ENCODE data around the gene ZRANB3. TPM values are rescaled to one million over a fixed set of nuclear protein-coding genes. Genes with fewer than 3 reads are reported as not detected.

The ZRANB3 gene
- total and polyA plus RNA-seq, 2 experiments from 2014 or later = 5.7 to 6.4 TPM

GRCh38 chr2:135142323-135142722 is 388.7 kb downstream of the ZRANB3 start:
- peaks cover 29% of the 10 kb centered on the region for H3K36me3 ChIP-seq (ENCODE audit: low read depth)
- H3K9me2 ChIP-seq (ENCODE audit: insufficient read depth) = no peaks in the 10 kb centered on the region
- no peak for DNase-seq
- no peak overlapping the region for H3K4me2 ChIP-seq (ENCODE audit: unreplicated experiment)
- H3K9ac ChIP-seq = no peak overlapping the region
- H3K4me3 ChIP-seq = no peak overlapping the region
- no peaks in the 10 kb centered on the region for H3K4me1 ChIP-seq (ENCODE audit: insufficient read depth)
- TF ChIP-seq EZH2phosphoT487 (IDR thresholded peaks at IDR 0.05; ENCODE audit: insufficient read depth, low read depth) (no peak), EZH2 (IDR thresholded peaks at IDR 0.05; ENCODE audit: insufficient read depth, poor library complexity, severe bottlenecking) (no peak)
- H3K79me2 ChIP-seq (ENCODE audit: insufficient read depth) = peaks cover 84% of the 10 kb centered on the region
- H3F3A ChIP-seq (ENCODE audit: insufficient read depth) = no peaks in the 10 kb centered on the region
- H3K27ac ChIP-seq = no peak overlapping the region
- H3K9me3 ChIP-seq (ENCODE audit: low read depth) = no peaks in the 10 kb centered on the region
- no peak overlapping the region for H2AFZ ChIP-seq
- WGBS, 2 experiments (ENCODE audit: low coverage in 1 of 2, low lambda C conversion rate in 2 of 2, missing lambda C conversion rate in 2 of 2) = 100% methylated on average over 1 of the region's 1 CpG
- in situ Hi-C loops (cut with MboI) = no loop called here
- H4K20me1 ChIP-seq (ENCODE audit: insufficient read depth) = peaks cover 4% of the 10 kb centered on the region; the same call in 1 of the 2 replicates
- no peaks in the 10 kb centered on the region for H3K27me3 ChIP-seq (replicated peaks; ENCODE audit: insufficient read depth)

DNA sequence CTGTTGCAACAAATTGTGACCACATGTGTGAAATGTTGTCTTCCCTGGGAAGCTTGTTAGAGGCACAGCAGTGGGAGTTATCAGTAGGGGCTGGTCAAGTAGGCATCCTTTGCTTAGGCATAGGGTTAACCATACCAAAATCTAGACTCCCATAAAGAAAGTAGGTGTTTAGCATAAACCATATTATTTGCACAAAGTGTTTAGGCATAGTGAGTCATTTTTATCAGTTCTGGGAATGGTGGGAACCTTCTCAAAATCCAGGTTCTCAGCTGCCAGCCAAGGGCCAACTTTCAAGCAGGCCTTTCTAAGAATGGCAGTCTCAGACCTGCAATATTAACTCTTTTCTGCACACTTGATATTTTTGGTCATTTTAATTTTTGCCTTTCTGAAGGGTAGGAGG is 390.4 kb downstream of the ZRANB3 start:
- in situ Hi-C loops (cut with MboI) = no loop called here
- no peak overlapping the region for H2AFZ ChIP-seq
- no peaks in the 10 kb centered on the region for H3K27me3 ChIP-seq (replicated peaks; ENCODE audit: insufficient read depth)
- H3K27ac ChIP-seq = no peak overlapping the region
- no peak overlapping the region for H3K9ac ChIP-seq
- H3F3A ChIP-seq (ENCODE audit: insufficient read depth) = no peaks in the 10 kb centered on the region
- H3K36me3 ChIP-seq (ENCODE audit: low read depth) = peaks cover 40% of the 10 kb centered on the region
- no peaks in the 10 kb centered on the region for H3K4me1 ChIP-seq (ENCODE audit: insufficient read depth)
- H3K4me3 ChIP-seq = no peak overlapping the region
- TF ChIP-seq EZH2phosphoT487 (IDR thresholded peaks at IDR 0.05; ENCODE audit: insufficient read depth, low read depth) = no peak
- no peak for TF ChIP-seq EZH2 (IDR thresholded peaks at IDR 0.05; ENCODE audit: insufficient read depth, poor library complexity, severe bottlenecking)
- no peaks in the 10 kb centered on the region; the same call in 1 of the 2 replicates for H4K20me1 ChIP-seq (ENCODE audit: insufficient read depth)
- DNase-seq = no peak
- H3K4me2 ChIP-seq (ENCODE audit: unreplicated experiment) = no peak overlapping the region
- no peaks in the 10 kb centered on the region for H3K9me2 ChIP-seq (ENCODE audit: insufficient read depth)
- H3K9me3 ChIP-seq (ENCODE audit: low read depth) = no peaks in the 10 kb centered on the region
- peaks cover 72% of the 10 kb centered on the region for H3K79me2 ChIP-seq (ENCODE audit: insufficient read depth)

GRCh38 chr2:135132314-135132713 is 398.7 kb downstream of the ZRANB3 start:
- no peak overlapping the region for H2AFZ ChIP-seq
- 89 to 95% methylated on average over 1 of the region's 1 CpG for WGBS, 2 experiments (ENCODE audit: low coverage in 1 of 2, low lambda C conversion rate in 2 of 2, missing lambda C conversion rate in 2 of 2)
- H3K9me2 ChIP-seq (ENCODE audit: insufficient read depth) = no peaks in the 10 kb centered on the region
- H3K9me3 ChIP-seq (ENCODE audit: low read depth) = no peaks in the 10 kb centered on the region
- in situ Hi-C loops (cut with MboI) = no loop called here
- DNase-seq = peak; percentile 81
- H4K20me1 ChIP-seq (ENCODE audit: insufficient read depth) = no peaks in the 10 kb centered on the region
- no peak overlapping the region for H3K4me3 ChIP-seq
- peaks cover 15% of the 10 kb centered on the region for H3K4me1 ChIP-seq (ENCODE audit: insufficient read depth)
- H3K36me3 ChIP-seq (ENCODE audit: low read depth) = peaks cover 56% of the 10 kb centered on the region
- 0 out of 2 replicates have a peak, but pooled peaks cover 4% of the 10 kb centered on the region for H3K79me2 ChIP-seq (ENCODE audit: insufficient read depth)
- no peak overlapping the region for H3K9ac ChIP-seq
- H3K27me3 ChIP-seq (replicated peaks; ENCODE audit: insufficient read depth) = no peaks in the 10 kb centered on the region
- peaks cover 15% of the 10 kb centered on the region; the same call in 1 of the 2 replicates for H3F3A ChIP-seq (ENCODE audit: insufficient read depth)
- H3K4me2 ChIP-seq (ENCODE audit: unreplicated experiment) = no peak overlapping the region
- H3K27ac ChIP-seq = peak overlapping the region; percentile 48
- TF ChIP-seq EZH2phosphoT487 (IDR thresholded peaks at IDR 0.05; ENCODE audit: insufficient read depth, low read depth) = no peak
- no peak for TF ChIP-seq EZH2 (IDR thresholded peaks at IDR 0.05; ENCODE audit: insufficient read depth, poor library complexity, severe bottlenecking)

DNA sequence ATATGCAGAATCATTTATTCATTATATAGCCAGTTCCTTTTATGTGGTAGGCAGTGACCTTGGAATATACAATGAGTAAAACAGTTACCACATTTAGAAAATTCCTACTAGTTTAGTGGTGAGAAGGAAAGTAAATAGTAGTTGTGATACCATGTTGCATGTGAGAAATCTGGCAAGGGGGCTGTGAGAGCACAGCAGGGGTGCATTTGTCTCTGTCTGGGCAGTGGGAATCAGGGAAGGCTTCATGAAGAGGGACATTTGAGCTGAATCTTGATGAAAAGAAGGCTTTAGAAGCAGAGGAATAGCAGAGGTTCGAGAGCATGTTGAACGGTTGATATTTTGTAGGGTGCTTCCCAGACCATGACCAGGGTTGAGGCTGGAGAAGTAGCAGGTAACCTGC is 400.3 kb downstream of the ZRANB3 start:
- Histone ChIP-seq H3K9me3 (ENCODE audit: low read depth) (no peaks in the 10 kb centered on the region), H3K36me3 (ENCODE audit: low read depth) (peaks cover 56% of the 10 kb centered on the region), H2AFZ (no peak overlapping the region), H3K9ac (no peak overlapping the region), H3K27ac (no peak overlapping the region), H3K4me2 (ENCODE audit: unreplicated experiment) (no peak overlapping the region), H3K27me3 (replicated peaks; ENCODE audit: insufficient read depth) (no peaks in the 10 kb centered on the region), H4K20me1 (ENCODE audit: insufficient read depth) (no peaks in the 10 kb centered on the region), H3K4me3 (no peak overlapping the region), H3K4me1 (ENCODE audit: insufficient read depth) (peaks cover 18% of the 10 kb centered on the region), H3K9me2 (ENCODE audit: insufficient read depth) (no peaks in the 10 kb centered on the region), H3K79me2 (ENCODE audit: insufficient read depth) (no peaks in the 10 kb centered on the region), H3F3A (ENCODE audit: insufficient read depth) (peaks cover 15% of the 10 kb centered on the region; the same call in 1 of the 2 replicates)
- in situ Hi-C loops (cut with MboI) = no loop called here
- TF ChIP-seq EZH2 (IDR thresholded peaks at IDR 0.05; ENCODE audit: insufficient read depth, poor library complexity, severe bottlenecking) (no peak), EZH2phosphoT487 (IDR thresholded peaks at IDR 0.05; ENCODE audit: insufficient read depth, low read depth) (no peak)
- WGBS, 2 experiments (ENCODE audit: low coverage in 1 of 2, low lambda C conversion rate in 2 of 2, missing lambda C conversion rate in 2 of 2) = 91 to 96% methylated on average over 2 of the region's 2 CpGs
- DNase-seq = no peak

GRCh38 chr2:135125940-135126339 is 405.1 kb downstream of the ZRANB3 start:
- no peaks in the 10 kb centered on the region for H3K9me3 ChIP-seq (ENCODE audit: low read depth)
- 98 to 100% methylated on average over 2 of the region's 2 CpGs for WGBS, 2 experiments (ENCODE audit: low coverage in 1 of 2, low lambda C conversion rate in 2 of 2, missing lambda C conversion rate in 2 of 2)
- H3K79me2 ChIP-seq (ENCODE audit: insufficient read depth) = peaks cover 3% of the 10 kb centered on the region; the same call in 1 of the 2 replicates
- H4K20me1 ChIP-seq (ENCODE audit: insufficient read depth) = no peaks in the 10 kb centered on the region
- DNase-seq = no peak
- no peak overlapping the region for H2AFZ ChIP-seq
- no peak for TF ChIP-seq EZH2 (IDR thresholded peaks at IDR 0.05; ENCODE audit: insufficient read depth, poor library complexity, severe bottlenecking)
- no peak for TF ChIP-seq EZH2phosphoT487 (IDR thresholded peaks at IDR 0.05; ENCODE audit: insufficient read depth, low read depth)
- H3K9ac ChIP-seq = no peak overlapping the region
- H3K4me3 ChIP-seq = no peak overlapping the region
- in situ Hi-C loops (cut with MboI) = no loop called here
- no peak overlapping the region for H3K4me2 ChIP-seq (ENCODE audit: unreplicated experiment)
- H3K27me3 ChIP-seq (replicated peaks; ENCODE audit: insufficient read depth) = no peaks in the 10 kb centered on the region
- peak overlapping the region; percentile 14; the same call in 1 of the 2 replicates for H3K27ac ChIP-seq
- peaks cover 16% of the 10 kb centered on the region for H3K4me1 ChIP-seq (ENCODE audit: insufficient read depth)
- no peaks in the 10 kb centered on the region for H3F3A ChIP-seq (ENCODE audit: insufficient read depth)
- H3K36me3 ChIP-seq (ENCODE audit: low read depth) = peaks cover 46% of the 10 kb centered on the region
- H3K9me2 ChIP-seq (ENCODE audit: insufficient read depth) = no peaks in the 10 kb centered on the region

All from GM23248 (cell line).